ENCODE data around the gene PTPRD.

DNA sequence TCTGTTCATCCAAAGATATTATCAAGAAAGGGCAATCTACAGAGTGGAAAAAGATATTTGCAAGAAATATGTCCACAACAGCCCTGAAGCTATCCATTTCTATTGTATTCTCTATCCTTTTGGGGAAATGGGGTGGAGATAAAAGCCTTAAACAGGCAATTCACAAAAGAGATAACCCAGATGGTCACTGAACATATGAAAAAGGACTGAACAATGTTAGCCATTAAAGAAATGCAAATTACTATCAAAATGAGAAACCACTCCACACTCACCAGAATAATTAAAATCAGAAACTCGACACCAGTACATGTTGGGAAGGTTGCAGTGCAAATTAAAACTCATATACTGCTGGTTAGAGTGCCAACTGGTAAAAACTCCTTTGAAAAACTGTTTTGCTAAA is 1858.1 kb downstream of the PTPRD start:
- TF ChIP-seq, protein P1, sequence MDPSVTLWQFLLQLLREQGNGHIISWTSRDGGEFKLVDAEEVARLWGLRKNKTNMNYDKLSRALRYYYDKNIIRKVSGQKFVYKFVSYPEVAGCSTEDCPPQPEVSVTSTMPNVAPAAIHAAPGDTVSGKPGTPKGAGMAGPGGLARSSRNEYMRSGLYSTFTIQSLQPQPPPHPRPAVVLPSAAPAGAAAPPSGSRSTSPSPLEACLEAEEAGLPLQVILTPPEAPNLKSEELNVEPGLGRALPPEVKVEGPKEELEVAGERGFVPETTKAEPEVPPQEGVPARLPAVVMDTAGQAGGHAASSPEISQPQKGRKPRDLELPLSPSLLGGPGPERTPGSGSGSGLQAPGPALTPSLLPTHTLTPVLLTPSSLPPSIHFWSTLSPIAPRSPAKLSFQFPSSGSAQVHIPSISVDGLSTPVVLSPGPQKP (IDR thresholded peaks at IDR 0.05; ENCODE audit: borderline replicate concordance, low read depth, low read length), result no peak
- TF ChIP-seq, protein P2, sequence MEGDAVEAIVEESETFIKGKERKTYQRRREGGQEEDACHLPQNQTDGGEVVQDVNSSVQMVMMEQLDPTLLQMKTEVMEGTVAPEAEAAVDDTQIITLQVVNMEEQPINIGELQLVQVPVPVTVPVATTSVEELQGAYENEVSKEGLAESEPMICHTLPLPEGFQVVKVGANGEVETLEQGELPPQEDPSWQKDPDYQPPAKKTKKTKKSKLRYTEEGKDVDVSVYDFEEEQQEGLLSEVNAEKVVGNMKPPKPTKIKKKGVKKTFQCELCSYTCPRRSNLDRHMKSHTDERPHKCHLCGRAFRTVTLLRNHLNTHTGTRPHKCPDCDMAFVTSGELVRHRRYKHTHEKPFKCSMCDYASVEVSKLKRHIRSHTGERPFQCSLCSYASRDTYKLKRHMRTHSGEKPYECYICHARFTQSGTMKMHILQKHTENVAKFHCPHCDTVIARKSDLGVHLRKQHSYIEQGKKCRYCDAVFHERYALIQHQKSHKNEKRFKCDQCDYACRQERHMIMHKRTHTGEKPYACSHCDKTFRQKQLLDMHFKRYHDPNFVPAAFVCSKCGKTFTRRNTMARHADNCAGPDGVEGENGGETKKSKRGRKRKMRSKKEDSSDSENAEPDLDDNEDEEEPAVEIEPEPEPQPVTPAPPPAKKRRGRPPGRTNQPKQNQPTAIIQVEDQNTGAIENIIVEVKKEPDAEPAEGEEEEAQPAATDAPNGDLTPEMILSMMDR (conservative IDR thresholded peaks at IDR 0.05; ENCODE audit: low read depth, low read length), result no peak
- TF ChIP-seq SMC3 (IDR thresholded peaks at IDR 0.05; ENCODE audit: low read depth, low read length), result no peak
- no peak for TF ChIP-seq RAD21 (IDR thresholded peaks at IDR 0.05; ENCODE audit: low read length)
- no peak for TF ChIP-seq POLR2A (IDR thresholded peaks at IDR 0.05; ENCODE audit: low read depth, low read length)
- TF ChIP-seq BHLHE40 (IDR thresholded peaks at IDR 0.05; ENCODE audit: low read depth, low read length), result no peak
